Skeletal muscle cell (primary cell): Measurements from ENCODE around the gene NRM.
"Not testable (repeated sequence)": the region's sequence is repeated elsewhere in the genome, so short reads cannot be mapped to it uniquely, and the experiment has no call there.

ENCODE experiments used
- DNase-seq: peaks from one replicate; pipeline ENCODE4 v3.0.0-alpha.2; 2010; ENCODE audit warnings: low read depth
- H3K4me3 ChIP-seq: 2 replicates; pipeline ENCODE4 v1.5.1; 2011; ENCODE audit warnings: low read depth, mild to moderate bottlenecking, control low read depth, low read length, moderate library complexity

Gene NRM

DNA sequence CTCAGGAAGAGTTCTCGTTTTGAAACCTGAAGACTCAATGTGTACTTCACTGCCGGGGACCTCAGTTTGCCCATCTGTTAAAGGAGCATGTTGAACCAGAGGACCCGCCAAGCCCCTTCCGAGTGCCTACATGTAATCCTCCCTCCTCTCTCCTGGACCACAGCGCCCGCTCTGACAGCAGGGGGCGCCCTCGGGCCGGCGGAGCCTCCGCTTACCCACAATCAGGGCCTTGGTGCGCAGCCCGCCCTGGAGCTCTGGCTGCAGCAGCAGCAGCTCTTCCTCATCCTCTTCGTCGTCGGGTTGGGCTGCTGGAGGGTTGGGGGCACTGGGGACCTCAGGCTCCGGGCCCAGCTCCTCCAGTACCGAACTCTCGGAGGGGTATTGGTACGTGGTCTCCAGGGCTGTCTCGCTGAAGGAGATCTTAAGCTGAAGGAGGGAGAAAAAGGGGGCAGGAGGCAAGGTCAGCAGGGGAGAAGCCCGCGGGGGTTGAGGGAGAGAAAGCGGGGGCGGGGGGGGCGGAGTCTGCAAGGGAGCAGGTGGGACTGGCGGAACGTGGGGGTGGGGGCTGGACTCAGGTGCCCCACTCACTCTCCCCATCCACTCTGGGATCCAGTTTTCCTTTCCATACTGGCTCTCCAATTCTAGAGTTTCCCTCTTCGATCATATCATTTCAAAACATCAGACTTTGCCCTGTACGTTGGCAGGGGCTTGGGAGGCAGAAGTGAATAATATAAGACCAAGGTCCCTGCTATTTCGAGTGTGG, 11.6 kb downstream of the NRM start:
- no peak for DNase-seq
- peak overlapping the region; percentile 28 for H3K4me3 ChIP-seq

- H3K4me3 ChIP-seq = no peak overlapping the region
- DNase-seq = no peak
Measured at GRCh38 chr6:30676660-30677285, 14.0 kb downstream of the NRM start.

GRCh38 chr6:30672445-30673253, 18.1 kb downstream of the NRM start, which contains the start of gene DHX16:
Gene DHX16 (minus strand): TSS chr6:30673006. CDS start chr6:30672841, 165 bp downstream.
- peak; percentile 95 for DNase-seq
- peak within 1 kb of the TSS; percentile 99 for H3K4me3 ChIP-seq

DNA sequence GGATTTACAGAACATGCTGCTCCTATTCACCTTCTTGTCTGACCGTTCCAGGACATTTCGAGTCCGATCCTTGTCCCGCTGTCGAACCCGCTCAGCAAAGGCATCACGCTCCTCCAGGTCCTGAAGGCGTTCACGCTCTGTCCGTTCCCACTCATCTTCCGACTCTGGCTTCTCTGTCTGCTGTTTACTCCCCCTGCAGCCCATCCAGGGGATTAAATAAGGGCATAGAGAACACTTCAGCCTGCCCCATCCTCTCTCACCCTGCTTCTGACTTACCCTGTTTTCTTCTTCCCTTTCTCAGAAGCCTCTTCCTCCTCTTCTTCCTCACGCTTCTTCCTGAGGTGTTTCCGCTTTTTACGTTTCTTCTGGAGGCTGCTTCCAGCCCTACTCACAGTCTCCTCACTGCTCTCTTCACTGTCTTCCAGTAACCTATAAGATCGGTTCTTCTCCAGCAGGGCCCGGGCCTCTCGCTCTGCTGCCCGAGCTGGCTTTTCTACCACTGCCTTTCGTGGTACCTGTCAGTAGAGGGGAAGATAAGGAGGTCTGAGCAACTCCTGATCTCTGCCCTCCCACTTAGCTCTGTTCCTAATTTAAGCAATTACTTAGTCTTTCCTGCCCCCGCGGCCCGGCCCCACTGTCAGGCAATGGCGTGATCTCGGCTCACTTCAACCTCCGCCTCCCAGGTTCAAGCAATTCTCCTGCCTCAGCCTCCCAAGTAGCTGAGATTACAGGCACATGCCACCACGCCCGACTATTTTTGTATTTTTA, 19.8 kb downstream of the NRM start:
- no peak overlapping the region for H3K4me3 ChIP-seq
- DNase-seq = no peak

DNA sequence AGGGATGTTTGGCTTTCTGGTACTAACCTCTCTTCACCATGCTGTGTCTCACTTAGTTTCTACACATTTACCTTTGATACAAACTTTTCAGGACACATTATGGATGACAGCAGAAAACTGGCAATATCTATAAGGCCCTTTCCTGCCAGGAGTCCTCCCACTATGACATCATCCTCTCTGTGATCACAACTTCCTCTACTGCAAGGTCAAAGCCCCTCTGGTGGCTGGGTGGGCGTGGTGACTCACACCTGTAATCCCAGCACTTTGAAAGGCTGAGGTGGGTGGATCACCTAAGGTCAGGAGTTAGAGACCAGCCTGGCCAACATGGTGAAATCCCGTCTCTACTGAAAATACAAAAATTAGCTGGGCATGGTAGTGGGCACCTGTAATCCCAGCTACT, 24.5 kb downstream of the NRM start:
- DNase-seq, H3K4me3 ChIP-seq: not testable (repeated sequence)

GRCh38 chr6:30664994-30665767, 25.6 kb downstream of the NRM start:
- no peak for DNase-seq
- no peak overlapping the region for H3K4me3 ChIP-seq

GRCh38 chr6:30657922-30658321, 32.9 kb downstream of the NRM start:
- H3K4me3 ChIP-seq, DNase-seq: not testable (repeated sequence)

DNA sequence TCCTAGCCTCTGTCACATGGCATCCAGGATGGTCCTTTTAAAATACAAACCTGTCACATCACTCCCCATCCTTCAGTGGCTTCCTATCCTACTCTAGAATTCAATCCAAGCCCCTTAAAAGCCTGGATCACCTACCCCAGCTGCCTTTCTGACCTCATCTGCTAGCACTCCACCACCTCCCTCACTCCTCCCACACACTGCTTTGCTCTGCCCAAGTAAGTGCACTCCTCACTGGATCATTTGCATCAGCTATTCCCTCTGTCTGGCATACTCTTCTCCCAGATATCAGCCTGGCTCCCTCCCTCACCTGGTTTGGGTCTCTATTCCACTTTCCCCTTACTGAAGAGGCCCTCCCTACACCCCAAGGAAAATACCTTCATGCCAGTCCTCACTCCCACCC, 33.3 kb downstream of the NRM start:
- no peak overlapping the region for H3K4me3 ChIP-seq
- DNase-seq = no peak

GRCh38 chr6:30656513-30656912, 34.3 kb downstream of the NRM start:
- H3K4me3 ChIP-seq = no peak overlapping the region
- DNase-seq = no peak

DNA sequence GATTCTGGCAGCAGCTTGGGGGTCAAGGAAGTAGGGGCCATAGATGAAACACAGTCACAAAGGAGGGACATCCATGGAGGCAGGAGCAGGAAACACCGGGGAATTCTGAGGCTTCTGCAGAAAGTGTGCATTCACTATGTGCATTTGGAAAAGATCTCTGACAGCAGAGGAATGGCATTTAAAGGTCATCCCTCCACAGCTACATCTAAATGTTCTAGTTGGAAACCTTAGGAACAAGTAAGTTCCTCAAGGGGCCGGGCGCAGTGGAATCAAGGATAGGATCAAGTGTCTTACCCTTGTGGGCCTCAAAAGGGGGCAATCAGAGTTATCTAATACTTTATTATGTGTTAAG, 35.1 kb downstream of the NRM start:
- no peak for DNase-seq
- H3K4me3 ChIP-seq = no peak overlapping the region

DNA sequence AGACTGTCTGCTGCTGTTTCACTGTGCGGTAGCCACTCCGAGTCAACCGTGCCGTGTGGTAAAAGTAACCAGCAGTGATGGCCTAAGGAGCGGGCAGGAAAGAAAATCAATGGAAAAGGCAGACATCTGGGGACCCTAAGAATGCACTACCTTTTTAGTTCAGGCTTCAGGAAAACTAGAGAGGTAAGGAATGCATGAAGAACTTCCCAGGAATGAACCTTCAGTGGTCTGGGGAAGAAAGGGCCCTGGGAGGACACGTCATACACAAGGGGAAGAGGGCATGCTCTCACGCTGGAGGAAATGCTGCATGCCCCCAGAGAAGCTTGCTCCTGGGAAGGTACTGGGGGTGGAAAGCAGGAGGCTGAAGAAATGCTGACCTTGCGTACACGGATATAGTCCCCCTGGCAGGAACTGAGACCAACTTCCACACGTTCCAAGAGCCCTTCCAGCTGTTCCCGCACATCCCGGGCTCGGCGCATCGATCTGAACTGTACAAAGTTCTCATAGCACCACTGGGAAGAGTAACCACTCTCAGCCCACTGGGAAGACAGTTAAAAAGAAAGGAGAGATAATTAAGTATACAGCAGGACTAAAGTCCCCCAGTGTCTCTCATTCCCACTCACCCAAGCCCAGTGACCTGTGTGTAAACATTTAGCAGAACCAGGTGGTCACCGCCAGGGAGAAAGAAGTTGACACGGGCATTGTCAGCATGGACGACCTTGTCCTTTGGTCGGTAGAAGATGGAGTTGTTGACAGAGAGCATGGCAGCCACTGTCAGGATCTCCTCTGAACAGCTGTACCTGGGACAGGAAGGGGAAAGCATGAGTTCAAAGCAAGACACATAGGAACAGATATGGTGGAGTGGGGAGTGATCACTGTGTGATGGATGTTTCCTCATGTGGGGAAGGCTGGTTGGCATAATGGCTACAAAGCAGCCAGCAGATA, 35.7 kb downstream of the NRM start:
- no peak overlapping the region for H3K4me3 ChIP-seq
- no peak for DNase-seq

DNA sequence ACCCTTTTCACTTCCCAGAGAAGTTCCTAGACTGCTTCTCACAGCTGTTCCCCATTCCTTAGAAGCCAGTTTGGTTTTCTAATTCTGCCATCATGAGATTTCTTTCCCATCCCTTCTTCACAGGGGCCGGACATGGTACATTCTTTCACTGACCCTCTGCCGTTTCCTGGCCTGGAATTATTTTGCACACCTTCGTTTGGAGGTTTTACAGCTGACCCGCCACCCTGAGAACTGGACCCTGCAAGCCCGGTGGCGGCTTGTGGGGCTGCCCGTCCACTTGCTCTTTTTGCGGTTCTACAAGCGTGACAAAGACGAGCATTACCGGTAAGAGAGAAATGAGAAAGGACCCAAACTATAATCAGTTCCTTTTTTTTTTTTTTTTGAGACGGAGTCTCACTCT, 39.6 kb downstream of the NRM start:
- DNase-seq = no peak
- no peak overlapping the region for H3K4me3 ChIP-seq

DNA sequence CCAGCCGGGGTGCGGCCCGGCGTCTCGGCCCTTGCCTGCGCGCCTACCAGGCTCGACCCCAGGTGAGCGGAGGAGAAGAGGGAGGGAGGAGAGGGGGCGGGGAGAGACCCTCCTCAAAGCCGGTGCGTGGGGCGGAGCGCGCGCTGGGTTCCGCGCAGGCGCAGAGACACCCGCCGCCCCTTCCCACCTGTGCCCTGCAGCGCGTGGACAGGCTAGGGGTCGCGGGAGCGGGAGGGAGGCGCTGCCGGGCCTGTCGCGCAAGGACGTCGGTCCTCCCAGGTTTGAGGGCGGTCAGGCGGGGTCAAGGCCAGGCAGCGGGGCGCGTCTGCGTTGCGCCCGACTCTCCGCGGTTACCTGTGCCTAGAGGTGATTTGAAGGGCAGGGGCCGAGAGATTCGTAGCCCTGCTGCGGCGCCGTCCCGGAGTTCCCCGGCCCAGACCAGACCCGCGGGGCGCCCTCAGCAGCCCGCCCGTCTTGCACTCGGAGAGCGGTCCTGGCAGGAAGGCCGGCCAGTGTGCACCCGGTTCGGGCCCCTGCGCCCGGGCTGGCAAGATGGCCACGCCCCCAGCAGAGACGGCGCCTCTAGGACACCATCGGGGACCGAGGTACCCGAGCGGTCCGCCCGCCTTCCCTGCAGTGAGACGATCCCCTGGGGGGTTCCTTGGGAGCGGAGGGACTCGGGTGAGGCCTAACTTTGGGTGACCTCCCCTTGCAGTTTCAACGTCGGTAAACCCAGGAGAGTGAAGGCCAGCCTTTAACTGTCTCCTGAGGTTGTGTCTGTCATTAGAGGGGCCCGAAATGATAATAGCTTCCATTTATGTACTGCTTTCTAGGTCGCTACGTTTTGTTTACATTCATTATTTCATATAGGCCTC, 43.3 kb downstream of the NRM start:
- H3K4me3 ChIP-seq = peak overlapping the region; percentile 95
- DNase-seq = no peak

GRCh38 chr6:30646450-30647241, 44.1 kb downstream of the NRM start, which contains the start of gene C6orf136:
Gene C6orf136 (plus strand): TSS chr6:30647133. CDS start chr6:30647232, 99 bp downstream.
- peak; percentile 70 for DNase-seq
- H3K4me3 ChIP-seq = peak within 1 kb of the TSS; percentile 95

GRCh38 chr6:30645989-30646388, 44.8 kb downstream of the NRM start:
- DNase-seq = no peak
- no peak overlapping the region for H3K4me3 ChIP-seq

DNA sequence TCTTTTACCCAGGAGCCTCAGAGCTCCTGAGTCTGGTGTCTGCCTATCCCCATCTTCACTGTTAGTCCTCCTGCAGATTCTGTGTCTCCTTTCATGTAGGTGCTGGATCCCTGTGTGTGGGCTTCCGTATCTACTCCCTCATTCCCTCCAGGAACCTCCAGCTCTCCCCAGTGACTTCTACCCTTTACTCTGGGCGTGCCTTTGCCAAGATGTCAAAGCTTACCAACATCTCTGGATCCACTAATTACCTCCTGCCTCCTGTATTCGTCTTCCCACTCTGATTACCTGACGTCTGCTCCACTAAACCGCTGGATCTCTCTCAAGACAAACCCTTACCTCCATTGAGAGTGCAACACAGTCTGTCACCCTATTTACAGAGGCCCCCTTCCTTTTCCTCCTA, 46.0 kb downstream of the NRM start:
- no peak overlapping the region for H3K4me3 ChIP-seq
- no peak for DNase-seq
